K562 (cell line): Measurements from ENCODE around the gene SLC39A7. TPM values are rescaled to one million over a fixed set of nuclear protein-coding genes. Genes with fewer than 3 reads are reported as not detected.

Experiments
- ATAC-seq: fragments of 200-7000 bp; cut with Tn5 transposase; 3 replicates; pipeline ENCODE4 v1.9.1; 2020; ENCODE audit warnings: moderate library complexity
- BruUV-seq: library from RNA; stranded (reverse); fragments of 400-500 nt; replicated peaks from 2 replicates; lab custom pipeline; 2021; lab: Mats Ljungman, UMichigan
- CTCF ChIA-PET: fragments of 300-600 bp; formaldehyde crosslinking; extraction: SDS; loops from one replicate; lab custom pipeline; 2021; ENCODE audit warnings: low intra/inter-chr PET ratio; lab: Yijun Ruan, JAX
- POLR2A ChIA-PET: fragments of 300-600, 350-650 bp; sonication (Branson Sonifier 250); formaldehyde crosslinking; extraction: SDS; loops from one replicate; lab custom pipeline; 2021; ENCODE audit warnings: antibody characterized with exemption, inconsistent platforms; lab: Yijun Ruan, JAX
- DNase-seq, 4 experiments: peaks; one replicate each; pipeline versions ENCODE4 v3.0.0 to v3.0.0-alpha.2; 2011 to 2018; ENCODE audit warnings: low spot score in 3 of 4, mixed read lengths in 3 of 4; ENCODE audit errors: extremely low read depth in 1 of 4
- FAIRE-seq: peaks from 2 replicates; lab custom pipeline; 2011; peaks lifted over from hg19 to GRCh38; lab: Jason Lieb, UNC
- H2AFZ ChIP-seq: 2 replicates; pipeline ENCODE4 v1.6.0; 2011; ENCODE audit warnings: low read depth, low read length, control low read depth, inconsistent platforms
- H3K27ac ChIP-seq: fragments of 200-600 bp; 3 replicates; pipeline ENCODE4 v1.8.0; 2011; ENCODE audit warnings: low read depth, mild to moderate bottlenecking, control low read depth, inconsistent platforms, low read length, moderate library complexity, mixed read lengths; ENCODE audit errors: extremely low read depth
- H3K27me3 ChIP-seq, 2 experiments: fragments of 300-600 bp in 1 of 2; 2 replicates in 1 of 2; 3 replicates in 1 of 2; pipeline versions ENCODE4 v1.6.0 to v1.8.0; 2011; ENCODE audit warnings: inconsistent platforms in 2 of 2, low read length in 2 of 2, mild to moderate bottlenecking in 1 of 2, mixed read lengths in 1 of 2, moderate library complexity in 1 of 2; ENCODE audit not compliant: control insufficient read depth in 2 of 2, insufficient read depth in 2 of 2
- H3K36me3 ChIP-seq: fragments of 300-600 bp; 3 replicates; pipeline ENCODE4 v1.8.0; 2011; ENCODE audit warnings: mild to moderate bottlenecking, low read length, inconsistent platforms; ENCODE audit not compliant: control insufficient read depth, insufficient read depth
- H3K4me1 ChIP-seq, 2 experiments: fragments of 200-600 bp in 1 of 2; replicated peaks in 1 of 2; 2 replicates in 1 of 2; 3 replicates in 1 of 2; pipeline versions ENCODE4 v1.5.1 to v1.8.0; 2011; ENCODE audit warnings: inconsistent platforms in 2 of 2, low read length in 2 of 2, mild to moderate bottlenecking in 1 of 2, mixed read lengths in 1 of 2, moderate library complexity in 1 of 2; ENCODE audit not compliant: control insufficient read depth in 2 of 2, insufficient read depth in 2 of 2
- H3K4me2 ChIP-seq: 2 replicates; pipeline ENCODE4 v1.6.1; 2011; ENCODE audit warnings: low read length, control low read depth, inconsistent platforms, mixed read lengths; ENCODE audit not compliant: insufficient read depth
- H3K4me3 ChIP-seq: fragments of 200-600 bp; sonication (generic), shearing (Covaris generic); 2 replicates; pipeline ENCODE4 v1.5.1; 2016; ENCODE audit warnings: control low read depth, inconsistent platforms
- H3K79me2 ChIP-seq: fragments of 200-600 bp; 3 replicates; pipeline ENCODE4 v1.8.0; 2011; ENCODE audit warnings: low read length, inconsistent platforms; ENCODE audit not compliant: control insufficient read depth, insufficient read depth
- H3K9ac ChIP-seq, 2 experiments: 2 replicates each; pipeline versions ENCODE4 v1.6.0 to v1.6.1; 2011; ENCODE audit warnings: low read depth in 2 of 2, low read length in 2 of 2, control low read depth in 1 of 2, inconsistent platforms in 1 of 2, mild to moderate bottlenecking in 1 of 2, mixed read lengths in 1 of 2; ENCODE audit not compliant: insufficient read depth in 1 of 2
- H3K9me1 ChIP-seq: one replicate; pipeline ENCODE4 v1.6.0; 2011; ENCODE audit warnings: inconsistent platforms, mild to moderate bottlenecking, low read length, moderate library complexity; ENCODE audit not compliant: control insufficient read depth, insufficient read depth
- H3K9me3 ChIP-seq: replicated peaks from 2 replicates; pipeline ENCODE4 v1.5.1; 2011; ENCODE audit warnings: low read depth, low read length, inconsistent platforms; ENCODE audit not compliant: control insufficient read depth, insufficient read depth
- H4K20me1 ChIP-seq: replicated peaks from 2 replicates; pipeline ENCODE4 v1.6.1; 2011; ENCODE audit warnings: low read length, inconsistent platforms, mixed read lengths; ENCODE audit not compliant: control insufficient read depth, insufficient read depth
- BCOR ChIP-seq: fragments of 450-650 bp; IDR thresholded peaks from 2 replicates; pipeline ENCODE4 v1.6.1; 2016
- GATAD2A ChIP-seq: fragments of 450-650 bp; IDR thresholded peaks from 2 replicates; pipeline ENCODE4 v1.6.1; 2017
- HDAC1 ChIP-seq, 2 experiments: fragments of 450-650 bp; IDR thresholded peaks; 2 replicates each; pipeline ENCODE4 v1.6.1; 2016 to 2017; ENCODE audit warnings: inconsistent platforms in 1 of 2, mild to moderate bottlenecking in 1 of 2, moderate library complexity in 1 of 2
- HEY1 ChIP-seq: fragments of 250-450 bp; sonication (Bioruptor Pico); IDR thresholded peaks from 2 replicates; pipeline ENCODE4 v1.5.0; 2020; ENCODE audit warnings: mild to moderate bottlenecking, moderate library complexity, borderline replicate concordance
- KDM5B ChIP-seq: fragments of 200-600 bp; sonication (generic); IDR thresholded peaks from 2 replicates; pipeline ENCODE4 v1.6.1; 2012; ENCODE audit warnings: low read depth, mild to moderate bottlenecking, moderate library complexity, low read length, control low read depth, inconsistent platforms; ENCODE audit not compliant: insufficient replicate concordance
- MTA3 ChIP-seq: fragments of 450-650 bp; formaldehyde crosslinking; IDR thresholded peaks from 2 replicates; pipeline ENCODE4 v1.6.1; 2017; ENCODE audit warnings: mild to moderate bottlenecking, borderline replicate concordance
- PCBP2 ChIP-seq: fragments of 200-400 bp; formaldehyde crosslinking; IDR thresholded peaks from 2 replicates; pipeline ENCODE4 v1.6.1; 2018; ENCODE audit warnings: low read length, low read depth, mild to moderate bottlenecking, moderate library complexity; ENCODE audit not compliant: poor library complexity, severe bottlenecking
- SMC3 ChIP-seq: conservative IDR thresholded peaks from 2 replicates; pipeline ENCODE4 v1.6.1; 2011; ENCODE audit warnings: low read depth, low read length, improper control_type of control experiment; ENCODE audit not compliant: insufficient read depth
- TOE1 ChIP-seq, 2 experiments: fragments of 450-650 bp in 1 of 2; sonication (generic) in 1 of 2; formaldehyde crosslinking in 1 of 2; IDR thresholded peaks; 2 replicates each; pipeline versions ENCODE4 v1.7.1 to v1.8.0; 2016 to 2022; ENCODE audit warnings: borderline replicate concordance in 2 of 2, mild to moderate bottlenecking in 2 of 2, antibody characterized with exemption in 1 of 2, inconsistent platforms in 1 of 2, low read depth in 1 of 2, missing genetic modification reagents in 1 of 2, moderate library complexity in 1 of 2
- ZFX ChIP-seq: sonication (generic); formaldehyde crosslinking; IDR thresholded peaks from 2 replicates; pipeline ENCODE4 v1.8.0; 2022; ENCODE audit warnings: mild to moderate bottlenecking, missing genetic modification reagents, moderate library complexity
- ZNF511 ChIP-seq: sonication (generic); formaldehyde crosslinking; IDR thresholded peaks from 2 replicates; pipeline ENCODE4 v1.8.0; 2022; ENCODE audit warnings: mild to moderate bottlenecking, missing genetic modification reagents
- WGBS: fragments of 100-300 bp; shearing (Covaris generic); methylation state at CpG from one replicate; pipeline ENCODE4 v1.1.6; 2016; ENCODE audit warnings: low coverage, mixed read lengths; ENCODE audit not compliant: insufficient coverage; ENCODE audit errors: missing lambda C conversion rate; 5-methylcytosine and 5-hydroxymethylcytosine counted together
- in situ Hi-C: fragments of 300-500 bp; cut with MboI; formaldehyde crosslinking; loops from 4 replicates; pipeline ENCODE4 v1.15.0; 2018; ENCODE audit warnings: inconsistent platforms, mixed read lengths
- intact Hi-C: fragments of 100-400 bp; cut with micrococcal nuclease; formaldehyde crosslinking; loops from 2 replicates; pipeline ENCODE4 v1.14.2; 2022
- polyA plus RNA-seq, 8 experiments: library from polyadenylated mRNA; depleted of rRNA in 4 of 8; stranded (reverse) in 5 of 8; unstranded in 3 of 8; fragments of >200 nt; fragmentation: Nextera tagmentation in 2 of 8; fragmentation: Illumina TruSeq in 1 of 8; extraction: Ambion mirVana in 2 of 8; extraction: Trizol in 1 of 8; gene quantifications; 2 replicates each; pipeline versions ENCODE4 v1.2.1 to v1.2.3, GENCODE V29; 2011 to 2014; ENCODE audit warnings: inconsistent platforms in 1 of 8, missing spikeins in 1 of 8
- total RNA-seq, 7 experiments: library from RNA; depleted of rRNA in 6 of 7; stranded (reverse); fragments of >200 nt in 6 of 7; fragmentation: Illumina TruSeq in 2 of 7; extraction: Trizol in 2 of 7; gene quantifications; 2 replicates each; pipeline versions ENCODE4 v1.2.1 to v1.2.3, GENCODE V29; 2011 to 2021; ENCODE audit warnings: low replicate concordance in 1 of 7
- TF ChIP-seq, protein P1 (sequence below): fragments of 450-650 bp; formaldehyde crosslinking; IDR thresholded peaks from 2 replicates; pipeline ENCODE4 v1.4.0; 2020; ENCODE audit warnings: mild to moderate bottlenecking, moderate library complexity
- TF ChIP-seq, protein P2 (sequence below), 2 experiments: IDR thresholded peaks in 1 of 2; conservative IDR thresholded peaks in 1 of 2; 2 replicates each; pipeline ENCODE4 v1.6.1; 2016; ENCODE audit warnings: low read depth in 2 of 2, mild to moderate bottlenecking in 1 of 2, missing compliant biosample characterization in 1 of 2, missing genetic modification characterization in 1 of 2, moderate library complexity in 1 of 2

The SLC39A7 gene
- total and polyA plus RNA-seq, 9 of the 15 experiments (the other 6 are each of a cell fraction or from before 2014, with no cell fraction given), result 21.7 to 169 (median 121) TPM

DNA sequence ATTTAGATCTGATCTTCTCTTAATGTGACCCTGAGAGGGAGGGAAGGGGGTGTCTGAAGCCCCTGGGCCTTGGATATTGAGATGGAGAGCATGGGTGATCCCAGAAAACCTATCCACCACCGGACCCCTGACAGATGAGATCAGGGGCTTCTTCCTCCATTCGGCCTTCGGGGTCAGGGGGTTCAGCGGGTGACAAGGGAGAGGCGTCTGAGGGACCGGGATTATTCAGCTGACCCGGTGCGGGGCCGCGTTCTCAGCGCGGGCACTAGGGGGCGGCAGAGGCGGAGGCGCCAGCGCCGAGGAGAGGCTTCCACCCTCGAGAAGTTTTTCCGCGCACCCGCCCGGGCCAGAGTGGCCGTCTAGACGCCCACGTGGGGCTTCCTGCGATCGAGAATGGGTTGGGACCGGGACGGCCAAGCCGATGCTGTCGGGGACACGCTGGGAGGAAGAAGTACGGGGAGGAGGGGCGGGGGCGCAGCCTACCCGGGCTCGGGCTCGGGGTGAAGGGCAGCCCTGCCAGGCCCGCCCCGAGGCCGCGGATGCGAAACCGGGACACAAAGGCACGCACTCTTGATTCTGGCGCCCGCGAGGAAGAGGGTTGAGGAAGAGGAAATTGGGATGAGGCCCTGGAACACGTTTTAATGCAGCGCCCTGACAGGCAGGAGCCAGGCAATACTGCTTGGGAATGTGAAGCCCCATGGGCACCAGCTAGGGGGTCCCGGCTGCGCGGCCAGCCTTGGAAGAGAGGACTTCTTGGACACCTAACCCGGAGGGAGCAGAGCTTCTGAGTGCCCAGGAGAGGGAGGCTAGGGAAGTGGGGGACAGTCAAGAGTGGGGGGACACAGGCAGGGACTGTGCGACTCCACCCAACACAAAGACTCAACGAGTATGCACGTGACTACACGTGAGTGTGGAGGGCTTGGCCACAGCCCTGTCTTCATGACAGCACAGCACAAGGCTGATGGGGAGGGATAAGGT, 39.0 kb upstream of the SLC39A7 start:
- intact Hi-C loops, result loop anchor here (1.0 to 2.0 kb wide), 2 partner anchors 35 to 87 kb away; no protein-coding TSS in a partner anchor
- peak overlapping the region; percentile 30 for H3K4me3 ChIP-seq
- ATAC-seq, result peak; percentile 97
- H3K4me2 ChIP-seq, result peak overlapping the region; percentile 60
- no peaks in the 10 kb centered on the region for H3K9me3 ChIP-seq
- POLR2A ChIA-PET, result interaction anchor here (0.6 to 1.5 kb wide), 7 partner anchors 8 to 146 kb away, joined by 3 to 4 read pairs (median 3); no protein-coding TSS in a partner anchor
- H4K20me1 ChIP-seq, result no peaks in the 10 kb centered on the region; the same call in 1 of the 2 replicates
- BruUV-seq, result no TSS peak
- H3K9me1 ChIP-seq, result no peaks in the 10 kb centered on the region
- FAIRE-seq, result peak; percentile 87
- peaks cover 7 to 26% of the 10 kb centered on the region in 2 experiments; a peak in 3 of 5 replicates for H3K4me1 ChIP-seq
- peak overlapping the region; percentile 92 for H2AFZ ChIP-seq
- peak overlapping the region; percentile 55 to 91 for H3K9ac ChIP-seq
- no peaks in the 10 kb centered on the region for H3K36me3 ChIP-seq
- in situ Hi-C loops, result loop anchor here (5.0 kb wide), 1 partner anchor 1024 kb away; no protein-coding TSS in a partner anchor
- CTCF ChIA-PET, result interaction anchor here (1.1 to 3.5 kb wide), 6 partner anchors 12 to 246 kb away, joined by 3 to 21 read pairs (median 5); no protein-coding TSS in a partner anchor
- peaks cover 5 to 39% of the 10 kb centered on the region in 2 experiments; a peak in 3 of 5 replicates for H3K27me3 ChIP-seq
- H3K79me2 ChIP-seq, result no peaks in the 10 kb centered on the region
- H3K27ac ChIP-seq, result no peak overlapping the region
- peak; percentile 83 to 95 (median 93) for DNase-seq
- WGBS, result 5% methylated on average over 43 of the region's 58 CpGs
- TF ChIP-seq BCOR (peak; percentile 35; the same call in 1 of the 2 replicates), TOE1 (IDR thresholded peaks at IDR 0.05; ENCODE audit: borderline replicate concordance) (no peak), TOE1 (CRISPR knock-in tag; IDR thresholded peaks at IDR 0.05; ENCODE audit: borderline replicate concordance, low read depth) (0 out of 2 replicates have a peak, but pooled peaks have one; percentile 24), KDM5B (no peak), ZFX (CRISPR knock-in tag) (peak; percentile 65), HDAC1 (IDR thresholded peaks at IDR 0.05) (peak in 1 of 2 experiments; percentile 57; a peak in 2 of 4 replicates), GATAD2A (peak; percentile 25; the same call in 1 of the 2 replicates), MTA3 (peak; percentile 73; the same call in 1 of the 2 replicates), HEY1 (CRISPR knock-in tag) (no peak), PCBP2 (no peak), SMC3 (peak; percentile 74; the same call in 1 of the 2 replicates), ZNF511 (CRISPR knock-in tag) (0 out of 2 replicates have a peak, but pooled peaks have one; percentile 37)
- TF ChIP-seq, protein P1, sequence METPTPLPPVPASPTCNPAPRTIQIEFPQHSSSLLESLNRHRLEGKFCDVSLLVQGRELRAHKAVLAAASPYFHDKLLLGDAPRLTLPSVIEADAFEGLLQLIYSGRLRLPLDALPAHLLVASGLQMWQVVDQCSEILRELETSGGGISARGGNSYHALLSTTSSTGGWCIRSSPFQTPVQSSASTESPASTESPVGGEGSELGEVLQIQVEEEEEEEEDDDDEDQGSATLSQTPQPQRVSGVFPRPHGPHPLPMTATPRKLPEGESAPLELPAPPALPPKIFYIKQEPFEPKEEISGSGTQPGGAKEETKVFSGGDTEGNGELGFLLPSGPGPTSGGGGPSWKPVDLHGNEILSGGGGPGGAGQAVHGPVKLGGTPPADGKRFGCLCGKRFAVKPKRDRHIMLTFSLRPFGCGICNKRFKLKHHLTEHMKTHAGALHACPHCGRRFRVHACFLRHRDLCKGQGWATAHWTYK (CRISPR knock-in tag), result peak; percentile 53; the same call in 1 of the 2 replicates
- TF ChIP-seq, protein P2, sequence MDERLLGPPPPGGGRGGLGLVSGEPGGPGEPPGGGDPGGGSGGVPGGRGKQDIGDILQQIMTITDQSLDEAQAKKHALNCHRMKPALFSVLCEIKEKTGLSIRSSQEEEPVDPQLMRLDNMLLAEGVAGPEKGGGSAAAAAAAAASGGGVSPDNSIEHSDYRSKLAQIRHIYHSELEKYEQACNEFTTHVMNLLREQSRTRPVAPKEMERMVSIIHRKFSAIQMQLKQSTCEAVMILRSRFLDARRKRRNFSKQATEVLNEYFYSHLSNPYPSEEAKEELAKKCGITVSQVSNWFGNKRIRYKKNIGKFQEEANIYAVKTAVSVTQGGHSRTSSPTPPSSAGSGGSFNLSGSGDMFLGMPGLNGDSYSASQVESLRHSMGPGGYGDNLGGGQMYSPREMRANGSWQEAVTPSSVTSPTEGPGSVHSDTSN (CRISPR knock-in tag; IDR thresholded peaks at IDR 0.05; ENCODE audit: low read depth), result no peak
- TF ChIP-seq, protein P2 (tag; conservative IDR thresholded peaks at IDR 0.05; ENCODE audit: low read depth), result no peak
